NCI-H524 (cell line): ENCODE measurements around the gene CAMK1D.
"Not testable (repeated sequence)": the region's sequence is repeated elsewhere in the genome, so short reads cannot be mapped to it uniquely, and the experiment has no call there.

Source experiments
- DNase-seq, 2 experiments: peaks; one replicate each; lab custom pipeline; 2025; lab: John Stamatoyannopoulos, UW

Gene CAMK1D

DNA sequence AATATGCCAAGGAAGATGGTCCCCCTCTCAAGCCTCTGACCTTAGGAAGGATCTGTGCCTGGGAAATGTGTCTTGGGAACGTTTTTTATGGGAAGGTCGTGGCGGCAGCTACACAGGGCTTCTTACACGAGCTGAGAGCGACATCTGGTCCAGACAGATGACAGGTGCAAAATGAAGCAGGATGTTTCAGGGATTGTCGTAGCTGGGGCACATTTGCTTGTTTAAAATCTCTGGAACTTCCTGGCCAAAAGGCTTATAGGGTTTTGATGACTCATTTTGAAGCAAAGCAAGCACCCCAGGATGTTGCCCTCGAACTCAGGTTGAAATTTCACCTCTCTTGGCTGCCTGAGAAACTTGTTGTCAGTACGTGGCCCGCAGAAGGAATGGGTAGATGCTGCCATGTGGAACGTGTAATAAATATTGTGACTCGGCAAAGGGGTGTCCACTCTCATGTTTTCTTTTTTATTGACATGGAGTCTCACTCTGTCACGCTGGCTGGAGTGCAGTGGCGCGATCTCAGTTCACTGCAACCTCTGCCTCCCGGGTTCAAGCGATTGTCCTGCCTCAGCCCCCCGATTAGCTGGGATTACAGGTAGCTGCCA, 117.5 kb downstream of the CAMK1D start:
- DNase-seq: peak; percentile 54 to 78

DNA sequence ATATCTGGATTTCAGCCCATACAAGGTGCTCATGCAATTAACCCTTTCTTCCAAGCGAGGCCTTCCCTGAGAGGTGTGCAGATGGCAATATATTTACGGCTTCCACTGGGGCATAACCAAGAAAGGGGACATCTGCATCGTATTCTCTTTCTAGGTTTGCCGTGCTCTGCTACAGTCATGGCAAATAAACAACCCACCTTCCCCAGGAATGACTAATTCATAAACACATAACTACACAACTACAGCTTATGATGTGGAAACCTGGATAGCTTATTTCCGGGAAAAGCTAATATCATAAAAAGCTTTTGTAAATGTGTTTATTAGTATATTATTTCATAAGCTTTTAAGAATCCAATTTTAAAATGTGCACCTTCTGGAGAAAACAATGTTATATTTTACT, 120.0 kb downstream of the CAMK1D start:
- DNase-seq: peak; percentile 1 to 20

- no peak for DNase-seq
Observed at GRCh38 chr10:12470719-12471118, 121.4 kb downstream of the CAMK1D start.

- DNase-seq: no peak
Observed at GRCh38 chr10:12471135-12471534, 121.8 kb downstream of the CAMK1D start.

DNA sequence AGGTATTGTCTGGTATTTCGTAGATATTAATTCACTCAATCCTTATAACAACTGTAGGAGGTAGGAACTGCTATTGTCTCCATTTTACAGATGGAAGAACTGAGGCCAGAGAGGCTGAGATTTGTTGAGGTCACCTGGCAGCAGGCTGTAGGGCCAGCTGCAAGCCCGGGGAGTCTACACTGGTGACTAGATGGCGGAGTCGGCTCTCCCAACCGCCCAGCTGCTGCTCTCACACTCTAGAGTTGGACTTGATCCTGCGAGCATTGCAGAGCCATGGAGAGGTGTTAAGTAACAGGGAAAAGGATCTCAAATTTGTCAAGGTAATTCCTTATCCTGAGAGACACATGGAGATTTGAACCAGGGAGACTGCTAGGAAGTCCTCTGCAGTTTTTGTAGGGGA, 124.1 kb downstream of the CAMK1D start:
- DNase-seq: no peak

- no peak for DNase-seq
Observed at GRCh38 chr10:12474727-12475412, 125.5 kb downstream of the CAMK1D start.

GRCh38 chr10:12476656-12477055, 127.3 kb downstream of the CAMK1D start:
- peak; percentile 19 to 72 for DNase-seq

DNA sequence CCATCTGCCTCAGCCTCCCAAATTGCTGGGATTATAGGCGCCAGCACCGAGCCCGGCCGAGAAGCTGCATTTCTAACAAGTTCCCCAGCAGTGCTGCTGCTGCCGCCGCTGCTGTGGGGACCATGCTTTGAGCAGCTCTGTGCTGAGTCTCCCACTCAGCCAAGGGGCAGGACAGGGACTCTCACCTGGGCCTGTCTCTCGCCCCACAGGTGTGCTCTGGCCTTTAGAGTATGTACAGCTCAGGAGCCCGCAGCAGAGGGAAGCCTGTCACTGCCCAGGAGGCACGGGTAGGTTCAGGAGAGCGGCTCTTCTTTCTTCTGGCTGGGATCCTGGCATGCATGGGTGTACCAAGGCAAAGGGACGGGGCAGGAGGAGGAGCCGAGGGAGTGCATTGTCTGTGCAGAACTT, 130.1 kb downstream of the CAMK1D start:
- no peak for DNase-seq

- DNase-seq: no peak
Observed at GRCh38 chr10:12479924-12480323, 130.6 kb downstream of the CAMK1D start.

GRCh38 chr10:12480440-12480839, 131.1 kb downstream of the CAMK1D start:
- no peak for DNase-seq

- peak; percentile 49 to 83 for DNase-seq
Observed at GRCh38 chr10:12481924-12482323, 132.6 kb downstream of the CAMK1D start.

- peak in 1 of 2 experiments; percentile 14 for DNase-seq
Observed at GRCh38 chr10:12482587-12482986, 133.2 kb downstream of the CAMK1D start.

GRCh38 chr10:12484002-12484918, 134.9 kb downstream of the CAMK1D start:
- DNase-seq: peak; percentile 19 to 67

DNA sequence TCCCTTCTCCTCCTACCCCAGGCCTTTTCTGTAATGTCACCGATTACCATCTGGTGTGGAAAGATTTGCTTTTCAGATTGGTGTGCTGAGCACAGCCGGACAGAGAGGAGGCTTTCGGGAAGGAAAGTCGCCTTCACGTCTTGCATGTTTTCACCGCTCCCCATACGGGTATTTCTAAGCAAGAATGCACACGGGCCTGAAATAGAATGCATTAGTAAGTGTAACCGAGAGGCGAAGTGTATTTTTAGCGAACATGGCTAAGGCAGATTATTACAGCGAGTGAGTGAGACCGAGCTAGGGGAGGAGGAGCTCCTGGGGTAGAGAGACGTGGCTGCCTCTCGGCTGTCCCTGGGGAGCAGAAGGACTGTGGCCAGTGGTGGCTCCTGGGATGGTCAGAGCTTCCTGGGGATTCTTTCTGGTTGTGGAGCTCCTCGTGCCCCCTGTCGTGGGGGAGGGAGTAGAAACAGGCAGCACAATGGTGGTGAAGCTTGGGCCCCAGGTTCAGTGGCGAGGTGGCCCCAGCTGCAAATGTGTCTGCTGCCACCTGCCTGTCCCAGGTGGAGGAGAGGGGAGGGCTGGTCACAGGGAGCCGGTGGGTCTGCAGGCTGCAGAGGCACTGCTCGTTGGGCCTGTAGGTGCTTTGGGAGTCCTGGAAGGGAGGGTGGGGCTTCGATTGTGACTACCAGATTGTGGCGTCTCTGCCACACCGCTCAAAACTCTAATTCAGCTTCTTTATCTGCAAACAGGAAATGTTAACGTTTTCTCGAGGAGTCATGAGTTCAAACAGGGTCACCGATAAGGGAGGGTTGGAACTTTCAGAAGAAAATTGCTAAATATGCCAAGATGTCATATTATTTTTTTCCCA, 135.8 kb downstream of the CAMK1D start:
- DNase-seq: peak in 1 of 2 experiments; percentile 2

DNA sequence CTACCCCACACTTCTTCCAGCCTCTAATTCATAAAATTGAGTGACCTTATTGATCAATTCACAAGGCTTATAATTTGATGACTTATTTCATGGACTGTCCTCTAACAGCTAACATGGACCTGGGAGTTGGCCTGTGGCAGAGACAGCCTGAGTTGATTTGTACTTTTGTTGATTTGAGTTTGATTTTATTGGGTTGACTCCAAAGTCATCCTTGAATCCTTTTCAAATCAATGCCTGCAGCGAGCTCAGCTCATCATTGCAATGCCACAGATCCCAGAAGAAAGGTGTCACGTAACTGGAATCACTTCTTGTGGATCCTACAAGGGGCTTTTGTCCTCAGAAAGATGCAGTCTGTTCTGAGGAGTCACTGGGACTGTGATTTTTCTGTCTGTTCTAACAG, 138.0 kb downstream of the CAMK1D start:
- DNase-seq: no peak

DNA sequence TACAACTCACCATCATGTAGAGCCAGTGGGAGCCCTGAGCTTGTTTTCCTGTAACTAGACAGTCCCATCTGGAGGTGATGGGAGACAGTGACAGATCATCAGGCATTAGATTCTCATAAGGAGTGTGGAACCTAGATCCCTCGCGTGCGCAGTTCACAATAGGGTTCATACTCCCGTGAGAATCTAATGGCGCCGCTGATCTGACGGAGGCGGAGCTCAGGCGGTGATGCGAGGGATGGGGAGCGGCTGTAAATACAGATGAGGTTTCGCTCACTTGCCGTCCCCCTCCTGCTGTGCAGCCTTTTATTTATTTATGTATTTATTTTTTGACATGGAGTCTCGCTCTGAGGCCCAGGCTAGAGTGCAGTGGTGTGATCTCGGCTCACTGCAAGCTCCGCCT, 139.3 kb downstream of the CAMK1D start:
- no peak for DNase-seq

- DNase-seq: no peak
Observed at GRCh38 chr10:12489357-12489756, 140.0 kb downstream of the CAMK1D start.

GRCh38 chr10:12489806-12490205, 140.5 kb downstream of the CAMK1D start:
- no peak for DNase-seq

- DNase-seq: no peak
Observed at GRCh38 chr10:12490963-12491362, 141.6 kb downstream of the CAMK1D start.

DNA sequence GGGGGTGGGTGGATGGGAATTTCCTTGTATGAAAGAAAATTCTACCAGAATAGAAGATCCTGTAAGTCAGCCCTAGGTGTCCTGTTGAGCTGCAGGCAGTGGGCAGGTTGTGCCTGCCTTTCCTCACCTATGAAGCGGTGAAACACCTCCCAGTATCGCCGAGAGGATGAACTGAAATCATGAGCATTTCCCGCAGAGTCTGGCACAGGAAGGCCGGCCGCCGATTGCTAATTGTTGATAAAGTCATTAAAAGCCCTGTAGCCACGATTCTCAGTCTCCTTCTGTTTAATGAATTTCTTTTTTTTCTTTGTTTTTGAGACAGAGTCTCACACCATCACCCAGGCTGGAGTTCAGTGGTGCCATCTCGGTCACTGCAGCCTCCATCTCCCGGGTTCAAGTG, 142.1 kb downstream of the CAMK1D start:
- no peak for DNase-seq

DNA sequence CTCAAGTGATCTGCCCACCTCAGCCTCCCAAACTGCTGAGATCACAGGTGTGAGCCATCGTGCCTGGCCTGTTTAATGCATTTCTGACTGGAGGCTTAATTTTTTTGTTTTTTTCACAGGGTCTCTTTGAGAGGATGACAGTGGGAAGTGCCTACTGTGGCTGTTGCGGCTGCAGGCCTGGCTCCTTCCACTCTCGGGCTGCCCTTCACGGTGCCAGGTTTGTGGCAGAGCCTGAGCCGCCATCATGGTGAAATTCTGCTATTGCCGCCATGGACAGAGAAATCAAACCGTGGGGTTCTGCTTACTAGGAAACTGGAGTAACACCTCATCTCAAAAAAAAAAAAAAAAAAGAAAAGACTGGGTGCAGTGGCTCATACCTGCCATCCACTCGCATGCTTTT, 142.7 kb downstream of the CAMK1D start:
- DNase-seq: no peak

DNA sequence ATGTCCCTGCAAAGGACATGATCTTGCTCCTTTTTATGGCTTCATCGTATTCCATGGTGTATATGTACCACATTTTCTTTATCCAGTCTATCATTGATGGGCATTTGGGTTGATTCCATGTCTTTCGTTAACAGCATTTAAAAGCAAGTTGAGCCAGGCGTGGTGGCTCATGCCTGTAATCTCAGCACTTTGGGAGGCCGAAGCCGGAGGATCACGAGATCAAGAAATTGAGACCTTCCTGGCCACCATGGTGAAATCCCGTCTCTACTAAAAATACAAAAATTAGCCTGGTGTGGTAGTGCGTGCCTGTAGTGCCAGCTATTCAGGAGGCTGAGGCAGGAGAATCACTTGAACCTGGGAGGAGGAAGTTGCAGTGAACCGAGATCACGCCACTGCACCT, 147.7 kb downstream of the CAMK1D start:
- not testable (repeated sequence) for DNase-seq
